GM19467 (cell line): ENCODE measurements around the gene PPP1R37.
A peak's percentile ranks its signal among the peaks of the same experiment; 100 is the strongest.

Source experiments
- ATAC-seq: cut with Tn5 transposase; IDR thresholded peaks from one replicate; pipeline ENCODE4 v1.9.1; 2021; ENCODE audit warnings: mild to moderate bottlenecking, moderate library complexity; ENCODE audit not compliant: unreplicated experiment

The PPP1R37 gene

DNA sequence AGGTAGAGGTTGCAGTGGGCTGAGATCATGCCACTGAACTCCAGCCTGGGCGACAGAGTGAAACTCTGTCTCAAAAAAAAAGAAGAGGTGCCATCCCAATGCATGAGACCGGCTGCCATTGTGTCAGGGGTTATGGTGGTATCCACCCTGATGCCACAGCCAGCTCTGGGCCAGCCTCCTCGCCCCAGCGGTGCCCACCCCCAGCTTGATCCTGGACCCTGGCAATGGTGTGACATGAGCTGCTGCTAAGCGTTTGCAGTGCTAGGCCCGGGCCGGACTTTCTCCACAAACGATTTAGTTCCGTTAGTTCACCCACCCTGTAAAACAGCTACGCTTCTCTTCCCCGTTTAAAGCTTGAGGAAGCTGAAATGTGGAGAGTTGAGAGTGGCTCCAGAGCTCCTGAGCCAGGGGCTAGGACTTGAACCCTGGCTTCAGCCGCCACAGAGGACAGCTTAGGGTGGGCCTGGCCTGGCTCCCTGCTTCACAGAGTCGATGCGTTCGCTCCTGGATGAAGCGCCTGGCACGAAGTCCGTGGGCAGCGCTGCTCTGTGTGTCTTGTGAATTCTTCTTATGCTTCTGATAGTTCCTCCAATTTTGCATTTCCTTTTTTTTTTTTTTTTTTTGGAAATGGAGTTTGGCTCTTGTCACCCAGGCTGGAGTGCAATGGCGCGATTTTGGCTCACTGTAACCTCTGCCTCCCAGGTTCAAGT is 42.4 kb downstream of the PPP1R37 start:
- no peak for ATAC-seq

- no peak for ATAC-seq
Measured at GRCh38 chr19:45136507-45137178, 43.7 kb downstream of the PPP1R37 start.

- peak; percentile 79 for ATAC-seq
Measured at GRCh38 chr19:45137179-45137761, 44.3 kb downstream of the PPP1R37 start.

- no peak for ATAC-seq
Measured at GRCh38 chr19:45138303-45138751, 45.3 kb downstream of the PPP1R37 start.

DNA sequence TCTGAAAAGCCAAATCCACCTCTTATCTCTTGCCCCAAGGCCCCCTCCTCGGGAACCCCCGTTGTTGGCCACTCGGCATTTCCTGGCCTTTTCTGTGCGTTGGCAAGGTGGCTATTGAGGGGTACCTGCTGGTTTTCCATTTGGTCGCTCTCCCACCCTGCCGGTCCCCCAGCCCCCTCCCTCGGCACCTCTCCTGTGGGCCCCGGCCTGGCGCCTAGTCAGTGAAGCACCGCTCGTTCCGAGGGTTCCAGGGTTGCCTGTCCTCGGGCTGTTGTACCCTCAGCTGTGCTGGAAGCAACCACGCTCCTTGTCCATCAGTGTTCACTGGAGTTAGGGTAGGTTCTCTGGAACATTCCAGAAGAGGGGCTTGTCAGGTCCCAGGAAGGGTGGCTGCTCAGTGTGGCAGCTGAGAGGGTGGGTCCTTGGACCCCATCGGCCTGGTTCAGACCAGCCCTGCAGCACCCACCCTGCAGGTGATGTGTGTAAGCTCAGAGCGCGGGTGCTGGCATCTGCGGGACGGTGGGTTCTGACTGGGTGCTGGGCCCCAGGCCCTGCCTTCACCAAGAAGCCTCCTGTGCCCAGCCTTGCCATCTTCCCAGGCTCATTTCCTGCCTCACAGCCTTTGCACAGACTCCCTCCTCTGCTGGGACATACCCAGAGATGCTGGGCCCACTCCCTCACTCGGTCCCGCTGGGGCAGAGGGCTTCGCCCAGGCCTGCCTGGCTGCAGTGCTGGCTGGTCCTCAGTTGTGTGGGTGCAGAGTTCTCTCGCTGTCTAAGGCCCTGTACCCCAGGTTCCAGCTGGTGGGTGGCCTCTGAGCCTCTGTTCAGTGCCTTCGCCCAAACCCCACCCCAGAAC is 46.5 kb downstream of the PPP1R37 start:
- ATAC-seq: no peak

DNA sequence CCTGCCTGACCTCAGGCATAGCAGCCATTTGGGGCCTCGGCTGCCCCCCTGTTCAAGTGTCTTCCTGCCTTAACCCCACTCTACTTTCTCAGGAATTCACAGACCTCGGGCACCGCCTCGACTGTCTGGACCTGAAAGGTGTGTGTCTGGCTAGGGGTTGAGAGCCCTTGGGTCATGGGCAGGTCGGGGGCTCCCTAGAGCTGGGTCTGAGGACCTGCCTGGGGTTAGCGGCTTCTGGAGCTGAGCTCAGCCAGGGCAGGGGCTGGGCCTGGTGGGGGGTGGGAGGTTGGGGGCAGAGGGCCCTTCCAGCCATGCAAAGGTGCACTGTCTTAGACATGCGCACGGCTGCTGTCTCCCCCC is 47.1 kb downstream of the PPP1R37 start:
- no peak for ATAC-seq

- ATAC-seq: no peak
Measured at GRCh38 chr19:45140533-45140932, 47.6 kb downstream of the PPP1R37 start.

- ATAC-seq: no peak
Measured at GRCh38 chr19:45141203-45141900, 48.4 kb downstream of the PPP1R37 start.

DNA sequence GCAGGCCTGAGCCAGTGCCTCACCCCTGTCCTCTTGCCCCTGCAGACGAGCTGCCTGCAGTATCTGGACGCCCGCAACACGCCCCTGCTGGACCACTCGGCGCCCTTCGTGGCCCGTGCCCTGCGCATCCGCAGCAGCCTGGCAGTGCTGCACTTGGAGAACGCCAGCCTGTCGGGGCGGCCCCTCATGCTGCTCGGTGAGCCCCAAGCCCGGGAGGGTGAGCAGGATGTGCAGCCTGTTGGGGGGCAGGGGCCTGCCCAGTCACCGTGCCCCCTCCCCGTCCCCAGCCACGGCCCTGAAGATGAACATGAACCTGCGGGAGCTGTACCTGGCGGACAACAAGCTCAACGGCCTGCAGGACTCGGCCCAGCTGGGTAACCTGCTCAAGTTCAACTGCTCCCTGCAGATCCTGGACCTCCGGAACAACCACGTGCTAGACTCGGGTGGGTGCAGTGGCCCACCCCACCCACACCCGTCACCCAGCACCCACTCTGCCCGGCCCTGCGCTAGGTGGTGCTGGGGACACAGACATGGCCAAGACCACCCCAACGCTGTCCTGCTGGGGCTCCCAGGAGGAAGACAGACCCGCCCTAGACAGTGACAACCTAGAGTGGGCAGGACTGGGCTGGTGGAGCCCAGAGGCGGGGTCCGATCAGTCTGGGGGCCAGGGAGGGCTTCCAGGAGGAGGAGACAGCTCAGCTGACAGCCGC is 49.2 kb downstream of the PPP1R37 start:
- no peak for ATAC-seq

- ATAC-seq: no peak
Measured at GRCh38 chr19:45142726-45143110, 49.7 kb downstream of the PPP1R37 start.

DNA sequence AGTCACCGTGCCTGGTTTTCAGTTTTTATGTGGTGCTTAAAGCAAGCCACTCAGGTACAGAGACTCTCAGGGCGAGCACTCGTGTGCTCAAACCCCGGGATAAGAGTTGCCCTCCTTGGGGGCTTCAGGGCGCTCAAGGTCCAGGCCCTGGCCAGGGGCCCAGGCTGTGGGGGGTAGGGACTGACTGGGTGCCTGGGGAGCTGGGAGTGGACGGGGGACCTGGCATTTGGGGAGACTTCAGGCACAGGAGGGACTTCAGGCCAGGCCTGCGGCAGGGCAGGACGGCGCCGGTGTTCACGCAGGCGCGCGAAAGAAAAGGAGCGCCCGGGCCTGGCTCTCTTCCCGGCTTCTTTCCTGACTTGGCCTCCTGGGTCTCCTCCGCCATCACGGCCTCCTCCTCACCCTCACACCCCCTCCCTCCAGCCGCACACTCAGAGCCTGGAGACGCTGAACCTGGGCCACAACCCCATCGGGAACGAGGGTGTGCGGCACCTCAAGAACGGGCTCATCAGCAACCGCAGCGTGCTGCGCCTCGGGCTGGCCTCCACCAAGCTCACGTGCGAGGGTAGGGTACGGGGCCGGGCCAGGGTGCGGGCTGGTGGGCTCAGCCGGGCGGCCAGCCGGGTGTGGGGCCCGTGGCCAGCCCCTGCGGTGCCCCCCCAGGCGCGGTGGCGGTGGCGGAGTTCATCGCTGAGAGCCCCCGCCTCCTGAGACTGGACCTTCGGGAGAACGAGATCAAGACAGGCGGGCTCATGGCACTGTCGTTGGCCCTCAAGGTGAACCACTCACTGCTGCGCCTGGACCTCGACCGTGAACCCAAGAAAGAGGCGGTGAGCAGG is 51.7 kb downstream of the PPP1R37 start:
- no peak for ATAC-seq

GRCh38 chr19:45145270-45146189 is 52.6 kb downstream of the PPP1R37 start:
- ATAC-seq: no peak

- no peak for ATAC-seq
Measured at GRCh38 chr19:45146251-45146650, 53.3 kb downstream of the PPP1R37 start.

GRCh38 chr19:45146741-45147205 is 53.8 kb downstream of the PPP1R37 start:
- ATAC-seq: no peak

GRCh38 chr19:45147835-45148676 is 55.1 kb downstream of the PPP1R37 start:
- ATAC-seq: no peak

GRCh38 chr19:45149129-45149528 is 56.1 kb downstream of the PPP1R37 start:
- ATAC-seq: no peak

DNA sequence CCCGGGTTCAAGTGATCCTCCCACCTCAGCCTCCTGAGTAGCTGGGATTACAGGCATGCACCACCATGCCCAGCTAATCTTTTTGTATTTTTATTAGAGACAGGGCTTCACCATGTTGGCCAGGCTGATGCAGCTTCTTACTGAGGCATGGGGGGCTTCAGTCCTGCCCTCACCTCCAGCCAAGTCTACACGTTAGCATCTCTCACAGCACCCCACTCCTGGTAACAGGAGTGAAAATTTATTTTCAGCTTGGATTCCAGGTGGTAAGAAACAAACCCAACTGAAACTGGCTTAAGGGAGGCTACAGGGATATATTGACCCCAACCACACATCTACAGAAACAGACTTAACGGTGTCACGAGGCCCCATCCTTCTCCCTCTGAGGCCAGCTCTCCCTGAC is 57.2 kb downstream of the PPP1R37 start:
- ATAC-seq: no peak
